K562 (cell line): Measurements from ENCODE around the gene PHC1. TPM values are rescaled to one million over a fixed set of nuclear protein-coding genes. Genes with fewer than 3 reads are reported as not detected.

Experiments
- ATF6 ChIP-seq: sonication (generic); formaldehyde crosslinking; IDR thresholded peaks from 2 replicates; pipeline ENCODE4 v1.4.0; 2020; ENCODE audit warnings: mild to moderate bottlenecking, missing genetic modification reagents
- EP300 ChIP-seq: IDR thresholded peaks from 2 replicates; pipeline ENCODE4 v1.6.1; 2012; ENCODE audit warnings: low read length, improper control_type of control experiment
- ETV6 ChIP-seq, 3 experiments: fragments of 150-350 bp in 1 of 3; sonication (generic) in 1 of 3; formaldehyde crosslinking in 1 of 3; IDR thresholded peaks; 2 replicates each; pipeline versions ENCODE4 v1.6.1 to v1.8.0; 2014 to 2022; ENCODE audit warnings: borderline replicate concordance in 2 of 3, low read depth in 2 of 3, antibody characterized with exemption in 1 of 3, low read length in 1 of 3, mild to moderate bottlenecking in 1 of 3, missing genetic modification reagents in 1 of 3
- MGA ChIP-seq: fragments of 450-650 bp; IDR thresholded peaks from 2 replicates; pipeline ENCODE4 v1.6.1; 2016; ENCODE audit warnings: mild to moderate bottlenecking, moderate library complexity
- ZNF592 ChIP-seq: fragments of 450-650 bp; IDR thresholded peaks from 2 replicates; pipeline ENCODE4 v1.6.1; 2017; ENCODE audit warnings: antibody characterized with exemption, mild to moderate bottlenecking
- polyA plus RNA-seq, 8 experiments: library from polyadenylated mRNA; depleted of rRNA in 4 of 8; stranded (reverse) in 5 of 8; unstranded in 3 of 8; fragments of >200 nt; fragmentation: Nextera tagmentation in 2 of 8; fragmentation: Illumina TruSeq in 1 of 8; extraction: Ambion mirVana in 2 of 8; extraction: Trizol in 1 of 8; gene quantifications; 2 replicates each; pipeline versions ENCODE4 v1.2.1 to v1.2.3, GENCODE V29; 2011 to 2014; ENCODE audit warnings: inconsistent platforms in 1 of 8, missing spikeins in 1 of 8
- total RNA-seq, 7 experiments: library from RNA; depleted of rRNA in 6 of 7; stranded (reverse); fragments of >200 nt in 6 of 7; fragmentation: Illumina TruSeq in 2 of 7; extraction: Trizol in 2 of 7; gene quantifications; 2 replicates each; pipeline versions ENCODE4 v1.2.1 to v1.2.3, GENCODE V29; 2011 to 2021; ENCODE audit warnings: low replicate concordance in 1 of 7

The PHC1 gene
- total and polyA plus RNA-seq, 9 of the 15 experiments (the other 6 are each of a cell fraction or from before 2014, with no cell fraction given) = 1.9 to 13.7 (median 6.9) TPM

GRCh38 chr12:8949342-8950220, 35.3 kb downstream of the PHC1 start, which contains the start of gene M6PR (continued):
- TF ChIP-seq MGA (peak; percentile 92), ZNF592 (peak; percentile 35; the same call in 1 of the 2 replicates), EP300 (0 out of 2 replicates have a peak, but pooled peaks have one; percentile 7), ATF6 (CRISPR knock-in tag) (0 out of 2 replicates have a peak, but pooled peaks have one; percentile 12), ETV6 (IDR thresholded peaks at IDR 0.05; ENCODE audit: borderline replicate concordance in 1 of 2, low read depth in 2 of 2, low read length in 1 of 2) (no peak; a peak in 1 of 4 replicates), ETV6 (CRISPR knock-in tag; IDR thresholded peaks at IDR 0.05; ENCODE audit: borderline replicate concordance) (no peak)
